Hepatic stellate cell (primary cell): Measurements from ENCODE around the gene EXOC6.
A peak's percentile ranks its signal among the peaks of the same experiment; 100 is the strongest.
"Not testable (repeated sequence)": the region's sequence is repeated elsewhere in the genome, so short reads cannot be mapped to it uniquely, and the experiment has no call there.

ENCODE experiments used
- DNase-seq: peaks from one replicate; pipeline ENCODE4 v3.0.0; 2011; ENCODE audit warnings: low spot score

EXOC6 gene

DNA sequence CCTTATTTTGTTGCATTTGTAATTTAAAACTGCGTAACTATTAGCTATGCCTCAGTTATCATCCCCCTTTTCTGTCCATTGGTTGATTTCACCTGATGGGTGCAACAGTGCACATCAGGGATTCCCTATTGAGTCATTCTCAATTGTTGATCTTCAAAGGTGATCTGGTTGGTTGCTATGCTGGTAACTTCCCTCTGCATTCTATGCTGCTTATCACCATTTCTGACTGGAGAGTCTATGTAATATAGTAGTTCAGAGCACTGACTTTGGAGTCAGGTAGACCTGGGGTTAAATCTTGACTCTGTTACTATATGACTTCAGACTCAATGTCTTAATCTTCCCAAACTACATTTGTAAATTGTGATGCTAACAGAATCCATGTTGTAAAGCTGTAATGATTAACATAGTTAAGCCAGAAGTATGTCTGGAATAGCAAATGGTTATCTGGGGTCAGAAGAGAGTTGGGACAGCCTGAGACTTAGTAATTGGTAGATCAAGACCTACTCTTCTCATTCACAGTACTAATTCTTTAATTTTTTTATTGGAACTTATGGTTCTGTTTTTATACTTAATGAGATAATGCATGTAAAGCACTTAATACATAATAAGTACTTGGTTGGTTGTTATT, 38.1 kb downstream of the EXOC6 start:
- no peak for DNase-seq

DNA sequence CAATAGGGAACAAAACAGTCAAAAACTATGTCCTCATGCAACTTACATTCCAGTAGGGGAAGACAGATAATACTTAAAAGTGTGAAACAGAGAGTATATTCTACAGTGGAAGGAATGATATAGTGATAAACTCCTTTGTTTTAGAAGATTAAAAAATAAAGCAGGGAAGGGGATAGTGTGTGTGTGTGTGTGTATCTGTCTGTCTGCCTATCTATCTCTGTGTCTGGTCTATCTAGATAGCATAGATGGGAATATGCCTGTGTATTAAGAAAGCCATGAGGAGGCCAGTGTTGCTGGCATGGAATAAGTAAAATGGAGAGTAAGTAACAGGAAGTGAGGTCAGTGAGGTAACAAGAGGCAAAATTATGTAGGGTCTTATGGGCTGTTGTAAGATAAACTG, 42.2 kb downstream of the EXOC6 start:
- no peak for DNase-seq

DNA sequence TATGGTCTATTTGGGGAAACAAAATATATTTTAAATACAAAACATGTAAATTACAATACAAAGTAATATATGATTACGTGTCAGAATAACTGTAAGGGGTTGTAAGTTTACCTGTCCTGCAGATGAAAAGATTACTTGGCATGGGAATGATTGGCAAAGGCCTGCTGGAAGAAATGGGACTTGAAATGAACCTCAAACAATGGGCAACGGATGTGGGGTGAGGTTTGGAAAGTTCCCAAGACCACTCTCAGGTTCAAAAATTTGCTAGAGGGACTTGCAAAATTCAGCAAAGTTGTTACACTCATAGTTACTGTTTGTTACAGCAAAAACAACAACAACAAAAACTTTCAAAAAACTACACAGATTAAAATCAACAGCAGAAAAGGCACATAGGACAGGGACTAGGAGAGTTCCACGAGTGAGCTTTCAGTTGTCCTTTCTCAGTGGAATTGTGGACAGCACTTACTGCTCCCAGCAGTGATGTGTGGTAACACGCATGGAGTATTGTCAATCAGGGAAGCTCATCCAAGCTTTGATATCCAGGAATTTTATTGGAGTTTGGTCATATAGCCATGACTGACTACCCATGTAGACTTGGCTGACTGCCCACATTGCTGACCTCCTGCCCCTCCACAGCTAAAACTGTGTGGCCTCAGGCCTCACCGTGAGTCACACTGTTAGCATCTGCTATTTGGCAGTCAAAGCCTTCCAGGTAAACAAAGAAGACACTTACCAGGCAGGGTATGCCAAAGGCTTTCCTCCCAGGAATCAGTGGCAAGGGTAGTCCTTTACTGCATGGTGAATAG, 43.8 kb downstream of the EXOC6 start:
- peak; percentile 14 for DNase-seq

DNA sequence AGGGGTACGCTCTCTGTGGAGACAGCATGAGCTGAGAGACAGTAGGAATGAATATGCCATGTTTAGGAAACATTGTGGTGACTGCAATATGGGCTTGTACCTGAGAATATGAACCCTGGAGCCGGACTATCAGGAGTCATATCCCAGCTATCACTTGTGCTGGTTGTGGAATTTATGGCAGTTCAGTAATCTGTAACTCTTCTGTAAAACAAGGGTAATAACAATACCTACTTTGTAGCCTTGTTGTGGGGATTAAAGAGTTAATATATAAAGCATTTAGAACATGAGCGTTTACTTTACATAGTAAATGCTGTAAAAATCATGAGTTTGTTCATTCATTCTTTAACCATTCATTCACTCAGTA, 44.4 kb downstream of the EXOC6 start:
- DNase-seq, result no peak

DNA sequence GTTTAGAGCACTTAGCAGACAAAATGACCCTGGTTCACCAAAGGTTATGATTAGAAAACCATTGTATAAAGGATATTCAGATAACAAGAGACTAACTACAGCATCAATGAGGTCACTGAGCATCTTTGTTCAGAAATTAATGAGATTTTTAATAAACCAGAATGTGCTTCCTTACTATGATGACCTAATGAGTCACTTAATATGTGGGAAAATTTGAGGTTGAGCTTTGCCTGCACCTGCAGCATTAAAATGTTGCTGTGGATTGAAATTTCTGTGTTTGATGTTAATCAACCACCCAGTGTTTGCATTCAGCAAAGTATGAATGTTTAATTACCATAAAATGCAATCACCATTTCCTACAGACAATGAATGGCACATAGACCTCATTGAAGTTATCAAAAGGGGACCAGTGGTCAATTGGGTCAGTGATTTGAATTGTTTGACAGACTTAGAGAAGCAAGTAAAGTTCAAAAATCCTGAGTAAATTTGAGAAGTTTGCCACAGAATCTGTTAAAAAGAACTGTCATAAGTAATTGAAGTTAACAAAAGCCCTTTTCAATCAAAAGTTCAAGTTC, 45.8 kb downstream of the EXOC6 start:
- DNase-seq, result no peak

DNA sequence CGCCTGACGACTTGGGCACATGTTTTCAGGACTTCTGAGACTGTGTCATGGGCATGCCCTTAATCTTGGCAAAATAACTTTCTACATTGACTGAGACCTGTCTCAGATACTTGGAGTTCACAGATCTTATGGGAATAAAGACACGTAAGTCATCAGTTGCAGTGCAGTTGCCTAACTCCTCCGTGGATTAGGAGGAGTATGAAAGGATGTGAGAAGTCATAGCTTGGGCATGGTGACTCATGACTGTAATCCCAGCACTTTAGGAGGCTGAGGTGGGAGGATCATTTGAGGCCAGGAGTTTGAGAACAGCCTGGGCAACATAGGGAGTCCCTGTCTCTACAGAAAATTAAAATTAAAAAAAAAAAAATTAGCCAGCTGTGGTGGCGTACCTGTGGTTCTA, 49.6 kb downstream of the EXOC6 start:
- no peak for DNase-seq

DNA sequence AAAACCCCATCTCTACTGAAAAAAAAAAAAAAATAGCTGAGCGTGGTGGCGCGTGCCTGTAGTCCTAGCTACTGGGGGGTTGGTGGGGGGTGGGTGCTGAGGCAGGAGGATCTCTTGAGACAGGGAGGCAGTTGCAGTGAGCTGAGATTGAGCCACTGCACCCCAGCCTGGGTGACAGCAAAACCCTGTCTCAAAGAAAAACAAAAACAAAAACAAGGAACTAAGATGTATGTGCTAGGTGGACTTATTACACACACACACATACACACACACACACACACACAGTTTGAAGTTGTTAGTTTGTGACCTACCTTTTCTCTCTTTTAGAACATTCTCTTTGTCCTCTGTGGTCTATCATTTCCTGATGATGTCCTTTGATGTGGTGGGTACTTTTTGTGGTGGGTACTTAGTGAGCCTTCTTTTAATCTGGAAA, 53.5 kb downstream of the EXOC6 start:
- no peak for DNase-seq

DNA sequence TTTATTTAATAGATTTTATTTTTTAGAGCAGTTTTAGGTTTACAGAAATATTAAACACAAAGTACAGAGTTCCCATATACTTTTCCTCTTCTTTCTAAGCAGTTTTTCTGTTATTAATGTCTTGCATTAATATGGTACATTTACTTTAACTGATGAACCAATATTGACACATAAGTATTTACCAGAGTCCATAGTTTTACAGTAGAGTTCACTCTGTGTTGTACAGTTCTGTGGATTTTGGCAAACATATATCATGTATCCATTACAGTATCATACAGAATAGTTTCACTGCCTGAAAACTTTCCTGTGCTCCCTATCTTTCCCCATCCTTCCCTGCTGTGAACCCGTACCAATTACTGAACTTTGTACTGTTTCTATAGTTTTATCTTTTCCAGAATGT, 55.3 kb downstream of the EXOC6 start:
- no peak for DNase-seq

DNA sequence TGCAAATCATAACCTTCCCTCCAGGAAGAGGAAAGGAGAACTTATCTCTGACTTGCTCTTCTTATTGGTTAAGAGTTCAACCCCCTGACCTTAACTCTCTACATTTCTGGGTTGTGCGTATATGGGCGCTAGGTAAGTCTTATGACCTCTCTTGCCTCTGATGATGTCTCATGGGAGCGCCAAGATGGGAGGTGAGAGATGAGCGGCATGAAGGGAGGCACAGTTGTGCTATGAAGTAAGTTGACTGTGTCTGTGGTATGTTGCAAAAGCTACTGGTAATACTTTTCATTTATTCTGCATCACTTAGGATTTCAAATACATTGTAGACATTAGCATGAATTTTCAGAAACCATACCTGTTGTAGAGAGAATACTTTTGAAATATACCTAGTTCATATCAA, 59.0 kb downstream of the EXOC6 start:
- DNase-seq, result no peak

DNA sequence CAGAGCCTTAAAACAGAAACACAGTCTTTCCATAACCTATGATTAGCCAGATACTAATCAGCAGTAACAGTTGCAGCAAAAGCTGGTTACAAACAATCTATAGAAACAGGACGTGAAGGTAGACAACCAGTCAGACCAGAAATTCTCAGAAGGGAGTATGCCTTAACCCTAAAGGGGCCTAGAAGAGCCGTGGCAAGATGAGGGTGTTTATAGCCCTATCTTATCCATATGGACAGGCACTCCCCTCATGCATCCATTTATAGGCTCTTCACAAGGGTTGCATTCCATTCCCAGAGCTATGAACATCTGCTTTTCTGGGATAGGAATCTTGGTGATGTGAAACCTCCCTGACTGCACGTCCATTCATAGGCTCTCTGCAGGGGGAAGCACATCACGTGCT, 64.3 kb downstream of the EXOC6 start:
- DNase-seq, result not testable (repeated sequence)

DNA sequence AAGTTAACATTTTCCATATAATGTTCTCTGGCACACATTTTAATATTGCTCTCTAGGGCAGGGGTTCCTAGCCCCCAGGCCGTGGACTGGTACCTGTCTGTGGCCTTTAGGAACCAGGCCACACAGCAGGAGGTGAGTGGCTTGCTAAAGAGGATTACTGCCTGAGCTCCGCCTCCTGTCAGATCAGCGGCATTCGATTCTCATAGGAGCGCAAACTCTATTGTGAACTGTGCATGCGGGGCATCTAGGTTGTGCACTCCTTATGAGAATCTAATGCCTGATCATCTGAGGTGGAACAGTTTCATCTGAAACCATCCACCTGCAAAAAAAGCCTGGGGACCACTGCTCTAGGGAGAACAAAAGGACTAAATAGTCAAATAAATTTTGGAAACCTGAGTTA, 65.7 kb downstream of the EXOC6 start:
- no peak for DNase-seq

DNA sequence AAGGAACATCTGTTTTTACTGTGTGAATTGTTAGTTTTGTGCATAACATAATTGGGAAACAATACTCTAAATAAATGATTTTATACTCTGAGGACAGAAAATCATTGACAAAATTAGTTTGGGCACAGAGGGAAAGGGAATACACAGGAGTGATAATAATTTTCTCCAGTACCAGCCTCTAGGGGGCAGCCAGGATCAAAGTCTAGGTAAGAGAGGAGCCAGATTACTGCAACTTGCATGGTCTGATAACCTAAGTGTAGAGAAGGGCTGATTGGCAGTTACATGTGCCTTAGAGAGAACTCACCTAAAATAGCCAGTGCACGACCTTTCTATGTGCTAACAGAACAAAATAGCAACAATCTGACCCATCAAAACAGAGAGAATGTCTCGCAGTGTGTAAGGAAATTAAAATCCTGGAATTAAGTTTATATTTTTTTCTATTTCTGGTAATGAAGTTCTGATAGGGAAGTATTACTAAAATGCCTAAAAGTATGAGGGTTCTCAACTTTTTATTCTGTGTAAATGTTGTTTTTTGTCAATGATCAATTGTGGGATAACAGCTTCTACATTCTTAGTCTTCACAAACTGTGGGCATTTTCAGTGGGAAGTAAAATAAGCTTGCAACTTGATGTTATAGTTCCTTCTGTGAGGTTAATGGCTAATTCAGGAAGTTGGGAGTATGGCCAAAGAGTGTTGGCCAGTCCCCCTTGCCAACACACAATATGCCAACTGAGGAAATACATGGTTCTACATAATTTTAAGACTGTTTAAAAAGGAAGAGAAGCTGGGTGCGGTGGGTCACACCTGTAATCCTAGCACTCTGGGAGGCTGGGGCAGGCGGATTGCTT, 66.4 kb downstream of the EXOC6 start:
- DNase-seq, result peak; percentile 13

DNA sequence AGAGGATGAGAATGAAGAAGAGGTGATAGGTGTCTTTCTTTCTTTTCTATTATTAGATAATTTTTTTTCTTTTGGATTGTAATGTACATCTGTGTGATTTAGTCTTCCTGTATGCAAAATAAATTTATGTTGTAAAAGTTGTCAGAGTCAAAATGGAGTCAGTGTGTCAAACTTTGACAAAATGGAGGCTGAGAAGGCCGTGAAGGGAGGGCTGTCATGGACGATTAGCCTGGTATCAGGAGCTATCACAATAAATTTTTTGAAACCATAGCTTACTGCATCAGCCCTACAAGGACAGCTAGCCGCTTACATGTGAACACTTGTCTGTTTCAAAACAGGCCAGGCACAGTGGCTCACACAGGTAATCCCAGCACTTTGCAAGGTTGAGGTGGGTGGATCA, 67.6 kb downstream of the EXOC6 start:
- DNase-seq, result no peak

DNA sequence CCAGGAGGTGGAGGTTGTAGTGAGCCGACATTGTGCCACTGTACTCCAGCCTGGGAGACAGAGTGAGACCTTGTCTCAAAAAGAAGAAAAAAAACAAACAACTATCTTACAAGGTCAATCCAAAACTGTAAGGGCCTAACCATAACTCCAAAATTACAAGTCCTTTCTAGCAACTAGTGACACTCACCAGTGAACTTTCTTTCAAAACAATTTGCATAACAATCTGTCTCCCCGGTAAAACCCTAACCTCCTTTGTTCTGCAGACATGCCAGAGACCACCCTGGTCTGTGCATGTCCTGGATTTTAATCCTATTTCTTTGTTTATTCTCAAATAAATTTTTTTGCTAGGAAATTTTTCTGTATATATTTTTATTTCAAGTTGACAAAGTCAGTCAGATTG, 68.1 kb downstream of the EXOC6 start:
- DNase-seq, result no peak

DNA sequence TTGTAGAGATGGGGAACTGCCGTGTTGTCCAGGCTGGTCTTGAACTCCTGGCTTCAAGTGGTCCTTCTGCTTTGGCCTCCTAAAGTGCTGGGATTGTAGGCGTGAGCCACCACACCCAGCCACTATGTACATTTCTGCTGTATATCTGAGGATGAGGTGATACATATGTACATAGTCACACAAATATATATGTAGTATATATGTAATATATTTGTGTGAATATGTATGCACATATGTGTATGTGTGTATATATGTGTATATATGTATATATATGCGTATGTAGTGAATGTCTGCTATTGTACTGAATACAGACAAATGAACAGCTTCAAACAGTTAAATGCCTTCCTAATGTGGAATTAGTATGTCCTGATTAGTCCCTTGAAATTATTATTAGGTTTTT, 70.3 kb downstream of the EXOC6 start:
- DNase-seq, result no peak

DNA sequence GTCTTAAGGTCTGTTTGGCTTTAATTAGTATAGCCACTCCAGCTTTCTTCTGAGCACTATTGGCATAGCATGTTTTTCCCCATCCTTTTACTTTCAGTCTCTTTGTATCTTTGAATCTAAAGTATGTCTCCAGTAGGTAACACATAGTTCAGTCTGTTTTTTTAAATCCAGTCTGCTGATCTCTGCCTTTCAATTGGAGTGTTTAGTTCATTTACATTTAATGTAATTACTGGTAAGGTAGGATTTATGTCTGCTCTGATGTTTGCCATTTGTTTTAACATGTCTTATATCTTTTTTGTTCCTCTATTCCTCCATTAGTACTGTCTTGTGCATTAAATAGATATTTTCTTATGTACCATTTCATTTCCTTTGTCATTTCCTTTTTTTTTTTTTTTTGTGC, 72.5 kb downstream of the EXOC6 start:
- no peak for DNase-seq

DNA sequence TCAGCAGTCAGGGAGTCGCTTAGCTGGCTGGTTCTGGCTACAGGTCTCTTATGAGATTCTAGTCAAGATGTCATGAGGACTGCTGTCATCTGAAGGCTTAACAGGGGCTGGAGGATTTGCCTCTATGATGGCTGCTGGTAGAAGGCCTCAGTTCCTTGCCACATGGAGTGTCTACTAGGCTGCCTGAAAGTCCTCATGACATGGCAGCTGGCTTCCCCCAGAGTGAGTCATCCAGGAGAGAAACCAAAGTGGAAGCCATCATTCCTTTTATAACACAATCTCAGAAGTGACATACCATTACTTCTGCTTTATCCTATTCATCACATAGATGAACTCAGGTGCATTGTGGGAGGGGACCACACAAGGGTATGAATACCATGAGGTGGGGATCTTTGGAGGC, 75.1 kb downstream of the EXOC6 start:
- no peak for DNase-seq

DNA sequence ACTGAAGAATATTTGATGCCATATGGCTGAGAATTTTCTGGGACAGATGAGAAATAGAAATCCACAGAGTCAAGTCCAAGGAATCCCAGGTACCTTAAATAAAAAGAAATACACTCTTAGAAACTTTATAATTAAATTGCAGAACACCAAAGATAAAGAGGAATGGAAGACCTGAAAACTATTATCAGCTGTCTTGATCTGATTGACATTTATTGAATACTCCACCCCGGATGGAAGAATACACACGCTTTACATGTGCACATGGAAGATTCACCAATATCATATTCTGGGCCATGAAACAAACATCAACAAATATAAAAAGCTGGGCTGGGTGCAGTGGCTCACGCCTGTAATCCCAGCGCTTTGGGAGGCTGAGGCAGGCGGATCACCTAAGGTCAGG, 81.6 kb downstream of the EXOC6 start:
- no peak for DNase-seq

DNA sequence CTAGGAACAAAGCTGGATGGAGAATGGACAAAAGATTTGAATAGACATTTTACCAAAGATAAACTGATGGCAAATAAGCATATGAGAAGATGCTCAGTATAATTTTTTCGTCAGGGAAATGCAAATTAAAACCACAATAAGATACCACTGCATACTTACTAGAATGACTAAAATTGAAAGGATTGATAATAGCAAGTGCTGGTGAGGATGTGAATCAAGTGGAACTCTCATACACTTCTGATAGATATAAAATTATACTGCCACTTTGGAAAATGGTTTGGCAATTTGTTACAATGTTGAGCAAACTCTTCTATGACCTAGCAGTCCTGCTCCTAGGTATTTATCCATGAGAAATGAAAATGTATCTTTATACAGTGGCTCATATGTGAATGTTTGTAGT, 83.3 kb downstream of the EXOC6 start:
- no peak for DNase-seq

DNA sequence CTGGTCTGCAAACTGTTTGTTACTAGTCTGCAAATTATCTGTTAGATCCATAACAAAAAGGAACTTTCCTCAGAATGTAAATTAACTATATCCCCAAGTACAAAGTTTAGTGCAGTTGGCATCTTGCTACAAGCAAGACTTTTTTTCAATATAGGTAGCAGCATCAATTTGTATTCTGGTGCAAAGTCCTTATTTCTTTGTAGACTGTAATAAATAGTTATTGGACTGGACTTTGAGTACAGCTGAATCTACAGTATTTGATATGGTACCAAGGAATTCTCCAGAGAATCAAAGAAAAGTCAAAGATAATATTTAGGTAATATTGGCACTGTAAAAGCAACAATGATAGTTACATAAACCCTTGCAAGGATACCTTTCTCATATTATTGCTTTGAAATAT, 89.6 kb downstream of the EXOC6 start:
- DNase-seq, result no peak

DNA sequence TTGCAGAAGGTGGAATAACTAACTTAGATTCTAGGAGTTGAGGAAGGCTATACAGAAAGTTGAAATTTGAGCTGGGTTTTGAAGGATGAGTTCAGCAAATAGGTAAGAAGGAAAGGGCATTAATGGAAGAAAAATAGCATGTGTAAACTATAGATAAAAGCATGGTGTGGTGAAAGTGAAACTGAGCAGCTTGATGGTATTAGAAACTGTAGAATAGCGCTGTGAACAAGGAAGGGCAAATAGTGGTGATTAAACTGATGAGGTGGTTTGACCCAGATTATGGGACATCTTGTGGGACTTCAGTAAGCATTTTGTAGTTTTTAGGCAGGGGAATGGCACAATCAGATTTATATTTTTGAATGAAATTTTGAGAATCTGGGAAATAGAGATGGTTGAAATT, 90.5 kb downstream of the EXOC6 start:
- no peak for DNase-seq

DNA sequence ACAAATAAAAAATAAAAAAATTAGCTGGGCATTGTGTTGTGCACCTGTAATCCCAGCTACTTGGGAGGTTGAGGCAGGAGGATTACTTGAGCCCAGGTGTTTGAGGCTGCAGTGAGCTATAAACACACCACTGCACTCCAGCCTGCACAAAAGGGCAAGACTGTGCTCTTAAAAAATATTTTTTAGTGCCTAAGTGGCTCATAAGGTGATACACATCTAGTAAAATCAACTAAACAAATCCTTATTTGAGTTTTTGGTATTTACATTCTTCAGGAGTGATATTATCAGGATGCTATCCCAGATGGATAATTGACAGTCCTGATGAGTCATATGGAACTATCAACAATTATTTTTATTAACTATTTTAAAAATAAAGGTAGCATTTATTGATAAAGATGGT, 93.9 kb downstream of the EXOC6 start:
- DNase-seq, result no peak

DNA sequence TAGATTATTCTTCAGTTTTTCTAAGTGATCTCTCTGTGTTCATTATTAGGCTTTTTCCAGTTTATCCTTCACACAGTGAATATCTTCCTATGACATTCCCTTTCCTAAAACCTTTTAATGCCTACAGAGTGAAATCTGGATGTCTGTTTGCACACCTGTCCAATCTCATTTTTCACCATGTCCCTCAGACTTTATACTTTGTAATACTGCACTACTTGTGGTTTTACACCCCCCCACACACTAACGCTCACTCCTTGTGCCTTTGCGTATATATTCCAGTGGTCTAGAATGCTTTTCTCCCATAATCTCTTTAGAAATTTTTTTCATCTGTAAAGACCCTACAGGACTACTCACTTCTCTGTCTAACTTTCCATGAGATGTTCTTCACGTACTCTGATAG, 98.2 kb downstream of the EXOC6 start:
- no peak for DNase-seq
